PC-3 (cell line): ENCODE data around the gene IL36G. TPM values are rescaled to one million over a fixed set of nuclear protein-coding genes. Genes with fewer than 3 reads are reported as not detected.

Experiments
- ATAC-seq: fragments of 200-7000 bp; cut with Tn5 transposase; 2 replicates; pipeline ENCODE4 v1.9.1; 2020; ENCODE audit warnings: mild to moderate bottlenecking, moderate library complexity
- BruUV-seq: library from RNA; stranded (reverse); fragments of 400-500 nt; replicated peaks from 2 replicates; lab custom pipeline; 2021; lab: Mats Ljungman, UMichigan
- CTCF ChIA-PET: fragments of 300-600 bp; sonication (Branson Sonifier 250); formaldehyde crosslinking; loops from one replicate; lab custom pipeline; 2022; ENCODE audit warnings: antibody characterized with exemption; lab: Charles Lee
- POLR2A ChIA-PET: fragments of 300-600 bp; sonication (Branson Sonifier 250); formaldehyde crosslinking; loops from one replicate; lab custom pipeline; 2022; ENCODE audit warnings: antibody characterized with exemption; ENCODE audit not compliant: unreplicated experiment; lab: Charles Lee
- DNase-seq: peaks from one replicate; pipeline ENCODE4 v3.0.0-alpha.2; 2015
- H2AFZ ChIP-seq: fragments of 300-600 bp; sonication (generic); 2 replicates; pipeline ENCODE4 v1.6.0; 2016; ENCODE audit warnings: antibody characterized with exemption, low read length
- H3F3A ChIP-seq: fragments of 300-600 bp; sonication (generic); one replicate; pipeline ENCODE4 v1.6.0; 2017; ENCODE audit warnings: antibody characterized with exemption, low read length, control low read depth, mild to moderate bottlenecking; ENCODE audit not compliant: unreplicated experiment
- H3K27ac ChIP-seq: fragments of 300-600 bp; sonication (generic); 2 replicates; pipeline ENCODE4 v1.5.1; 2016; ENCODE audit warnings: mild to moderate bottlenecking, low read length
- H3K27me3 ChIP-seq: fragments of 300-600 bp; sonication (generic); 2 replicates; pipeline ENCODE4 v1.6.1; 2016; ENCODE audit warnings: low read length, mixed read lengths
- H3K36me3 ChIP-seq: fragments of 300-600 bp; sonication (generic); 2 replicates; pipeline ENCODE4 v1.6.1; 2016; ENCODE audit warnings: low read depth, mixed run types, low read length, mixed read lengths
- H3K4me1 ChIP-seq: fragments of 300-600 bp; sonication (generic); 2 replicates; pipeline ENCODE4 v1.5.1; 2016; ENCODE audit warnings: low read length; ENCODE audit not compliant: insufficient read depth
- H3K4me2 ChIP-seq: fragments of 300-600 bp; sonication (generic); 2 replicates; pipeline ENCODE4 v1.6.0; 2016; ENCODE audit warnings: low read length
- H3K4me3 ChIP-seq: fragments of 300-600 bp; sonication (generic); 2 replicates; pipeline ENCODE4 v1.5.1; 2016; ENCODE audit warnings: mild to moderate bottlenecking, low read length, mixed read lengths
- H3K79me2 ChIP-seq: fragments of 300-600 bp; sonication (generic); 2 replicates; pipeline ENCODE4 v1.6.1; 2017; ENCODE audit warnings: low read length, mixed read lengths
- H3K9ac ChIP-seq: fragments of 300-600 bp; sonication (generic); 2 replicates; pipeline ENCODE4 v1.6.0; 2016; ENCODE audit warnings: mild to moderate bottlenecking, low read length
- H3K9me2 ChIP-seq: fragments of 300-600 bp; sonication (generic); replicated peaks from 2 replicates; pipeline ENCODE4 v1.6.1; 2016; ENCODE audit warnings: mixed run types, low read length, mixed read lengths
- H3K9me3 ChIP-seq: fragments of 300-600 bp; sonication (generic); 2 replicates; pipeline ENCODE4 v1.6.1; 2016; ENCODE audit warnings: low read length, mixed read lengths
- H4K20me1 ChIP-seq: fragments of 300-600 bp; sonication (generic); 2 replicates; pipeline ENCODE4 v1.6.1; 2016; ENCODE audit warnings: low read length, mixed read lengths
- EZH2 ChIP-seq: fragments of 300-600 bp; sonication (generic); IDR thresholded peaks from one replicate; pipeline ENCODE4 v1.6.1; 2017; ENCODE audit warnings: antibody characterized with exemption, mild to moderate bottlenecking, low read length; ENCODE audit not compliant: unreplicated experiment
- EZH2phosphoT487 ChIP-seq: fragments of 300-600 bp; sonication (generic); IDR thresholded peaks from 2 replicates; pipeline ENCODE4 v1.6.1; 2018; ENCODE audit warnings: mild to moderate bottlenecking, antibody characterized with exemption, low read length, borderline replicate concordance
- intact Hi-C: fragments of 100-400 bp; cut with micrococcal nuclease; formaldehyde crosslinking; loops from 2 replicates; pipeline ENCODE4 v1.9.0; 2023
- total RNA-seq: library from RNA; depleted of rRNA; stranded (reverse); fragments of >200 nt; gene quantifications from 2 replicates; pipeline ENCODE4 v1.2.3, GENCODE V29; 2014
- TF ChIP-seq, protein P1 (sequence below): fragments of 300-600 bp; sonication (generic); conservative IDR thresholded peaks from 2 replicates; pipeline ENCODE4 v1.5.1; 2017; ENCODE audit warnings: antibody characterized with exemption, low read depth, mild to moderate bottlenecking, low read length

Gene IL36G
- total RNA-seq, 1 experiment from 2014 or later, result 0.62 TPM

DNA sequence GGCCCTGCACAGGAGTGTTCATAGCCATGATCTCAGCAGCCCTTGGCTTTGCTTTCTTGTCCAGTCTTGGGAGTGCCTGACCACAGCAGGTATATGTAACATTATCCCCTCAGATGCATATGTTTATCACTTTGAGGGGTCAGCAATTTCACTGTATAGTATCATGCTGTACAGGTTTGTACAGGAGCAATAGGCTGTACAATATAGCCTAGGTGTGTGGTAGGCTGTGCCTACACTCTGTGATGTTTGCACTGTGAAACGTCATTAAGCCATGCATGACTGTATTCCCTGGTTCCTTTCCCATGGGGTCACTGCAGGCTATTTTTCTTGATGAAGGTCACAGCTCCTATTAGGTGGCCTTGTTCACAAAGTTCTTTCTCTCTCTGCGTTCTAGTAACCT lies 4.7 kb upstream of the IL36G start:
- Histone ChIP-seq H3K4me2 (0 out of 2 replicates have a peak overlapping the region, but pooled peaks have one; percentile 6), H3K36me3 (no peaks in the 10 kb centered on the region), H3K9ac (no peak overlapping the region), H3K27me3 (no peaks in the 10 kb centered on the region), H3K27ac (peak overlapping the region; percentile 67), H3K4me3 (no peak overlapping the region), H3F3A (no peaks in the 10 kb centered on the region), H4K20me1 (no peaks in the 10 kb centered on the region), H3K9me2 (no peaks in the 10 kb centered on the region), H2AFZ (no peak overlapping the region), H3K4me1 (peaks cover 19% of the 10 kb centered on the region), H3K79me2 (no peaks in the 10 kb centered on the region), H3K9me3 (no peaks in the 10 kb centered on the region)
- TF ChIP-seq, protein P1, sequence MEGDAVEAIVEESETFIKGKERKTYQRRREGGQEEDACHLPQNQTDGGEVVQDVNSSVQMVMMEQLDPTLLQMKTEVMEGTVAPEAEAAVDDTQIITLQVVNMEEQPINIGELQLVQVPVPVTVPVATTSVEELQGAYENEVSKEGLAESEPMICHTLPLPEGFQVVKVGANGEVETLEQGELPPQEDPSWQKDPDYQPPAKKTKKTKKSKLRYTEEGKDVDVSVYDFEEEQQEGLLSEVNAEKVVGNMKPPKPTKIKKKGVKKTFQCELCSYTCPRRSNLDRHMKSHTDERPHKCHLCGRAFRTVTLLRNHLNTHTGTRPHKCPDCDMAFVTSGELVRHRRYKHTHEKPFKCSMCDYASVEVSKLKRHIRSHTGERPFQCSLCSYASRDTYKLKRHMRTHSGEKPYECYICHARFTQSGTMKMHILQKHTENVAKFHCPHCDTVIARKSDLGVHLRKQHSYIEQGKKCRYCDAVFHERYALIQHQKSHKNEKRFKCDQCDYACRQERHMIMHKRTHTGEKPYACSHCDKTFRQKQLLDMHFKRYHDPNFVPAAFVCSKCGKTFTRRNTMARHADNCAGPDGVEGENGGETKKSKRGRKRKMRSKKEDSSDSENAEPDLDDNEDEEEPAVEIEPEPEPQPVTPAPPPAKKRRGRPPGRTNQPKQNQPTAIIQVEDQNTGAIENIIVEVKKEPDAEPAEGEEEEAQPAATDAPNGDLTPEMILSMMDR, result no peak
- TF ChIP-seq EZH2phosphoT487, result no peak
- no peak for TF ChIP-seq EZH2
- intact Hi-C loops, result loop anchor here (5.0 kb wide), 1 partner anchor 104 kb away; no protein-coding TSS in a partner anchor
- ChIA-PET CTCF (no interaction called here), POLR2A (no interaction called here)
- peak; percentile 56 for ATAC-seq
- BruUV-seq, result no TSS peak
- peak; percentile 21 for DNase-seq

DNA sequence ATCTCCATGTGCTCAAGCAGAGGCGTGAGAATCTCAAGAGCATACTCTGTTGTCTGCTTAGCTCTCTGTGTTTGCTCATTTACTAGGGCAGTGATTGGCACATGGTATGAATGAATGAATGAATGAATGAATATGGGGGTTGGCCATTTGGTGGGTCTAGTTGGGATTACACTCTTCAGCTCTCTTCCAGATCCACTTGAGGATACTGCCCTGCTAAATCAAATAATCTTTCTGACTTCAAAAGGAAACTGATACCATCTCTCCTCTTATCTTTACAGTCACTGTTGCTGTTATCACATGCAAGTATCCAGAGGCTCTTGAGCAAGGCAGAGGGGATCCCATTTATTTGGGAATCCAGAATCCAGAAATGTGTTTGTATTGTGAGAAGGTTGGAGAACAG lies 1.9 kb downstream of the IL36G start:
- TF ChIP-seq EZH2, result no peak
- TF ChIP-seq, protein P1, result no peak
- no peak for TF ChIP-seq EZH2phosphoT487
- H4K20me1 ChIP-seq, result no peaks in the 10 kb centered on the region
- intact Hi-C loops, result no loop called here
- no peak overlapping the region for H3K9ac ChIP-seq
- H3K4me1 ChIP-seq, result no peaks in the 10 kb centered on the region
- H3K4me2 ChIP-seq, result no peak overlapping the region
- H3F3A ChIP-seq, result no peaks in the 10 kb centered on the region
- ChIA-PET POLR2A (interaction anchor here (0.7 kb wide), 1 partner anchor 12 kb away, joined by 3 read pairs; no protein-coding TSS in a partner anchor), CTCF (no interaction called here)
- H3K79me2 ChIP-seq, result no peaks in the 10 kb centered on the region
- H3K4me3 ChIP-seq, result no peak overlapping the region
- no peak overlapping the region for H3K27ac ChIP-seq
- no peaks in the 10 kb centered on the region for H3K9me2 ChIP-seq
- no peaks in the 10 kb centered on the region for H3K36me3 ChIP-seq
- ATAC-seq (no peak), DNase-seq (no peak)
- H3K9me3 ChIP-seq, result no peaks in the 10 kb centered on the region
- H3K27me3 ChIP-seq, result peaks cover 13% of the 10 kb centered on the region; the same call in 1 of the 2 replicates
- BruUV-seq, result no TSS peak
- no peak overlapping the region for H2AFZ ChIP-seq

DNA sequence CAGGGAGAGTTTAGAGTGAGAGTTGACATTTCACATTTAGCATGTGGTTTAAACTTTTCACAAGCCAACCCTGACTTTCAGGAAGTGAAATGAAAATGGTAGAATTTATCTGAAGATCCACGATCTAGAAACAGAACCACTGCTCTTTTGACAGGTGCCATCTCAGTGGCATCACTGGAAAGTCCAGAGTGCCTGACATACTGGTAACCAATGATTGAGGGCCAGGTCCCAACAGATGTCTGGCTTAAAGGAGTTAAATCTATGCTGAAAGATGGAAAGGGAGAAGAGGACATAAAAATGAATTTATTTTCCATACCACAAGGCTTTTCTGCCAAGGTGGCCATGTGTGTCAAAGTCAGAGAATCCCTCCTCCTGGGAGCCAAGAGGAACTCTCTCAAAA lies 2.7 kb downstream of the IL36G start:
- Histone ChIP-seq H3K27me3 (peaks cover 13% of the 10 kb centered on the region; the same call in 1 of the 2 replicates), H3K9me3 (no peaks in the 10 kb centered on the region), H3K9ac (no peak overlapping the region), H4K20me1 (no peaks in the 10 kb centered on the region), H3K4me2 (no peak overlapping the region), H2AFZ (no peak overlapping the region), H3K79me2 (no peaks in the 10 kb centered on the region), H3K27ac (no peak overlapping the region), H3K4me1 (no peaks in the 10 kb centered on the region), H3F3A (no peaks in the 10 kb centered on the region), H3K9me2 (no peaks in the 10 kb centered on the region), H3K4me3 (no peak overlapping the region), H3K36me3 (no peaks in the 10 kb centered on the region)
- no TSS peak for BruUV-seq
- TF ChIP-seq, protein P1, result no peak
- TF ChIP-seq EZH2phosphoT487 (no peak), EZH2 (no peak)
- CTCF ChIA-PET, result no interaction called here
- POLR2A ChIA-PET, result no interaction called here
- no peak for ATAC-seq
- DNase-seq, result no peak
- intact Hi-C loops, result no loop called here
